Hepatic stellate cell (primary cell): ENCODE measurements around the gene RPGR.
A peak's percentile ranks its signal among the peaks of the same experiment; 100 is the strongest.

Source experiments
- DNase-seq: peaks from one replicate; pipeline ENCODE4 v3.0.0; 2011; ENCODE audit warnings: low spot score

The RPGR gene

DNA sequence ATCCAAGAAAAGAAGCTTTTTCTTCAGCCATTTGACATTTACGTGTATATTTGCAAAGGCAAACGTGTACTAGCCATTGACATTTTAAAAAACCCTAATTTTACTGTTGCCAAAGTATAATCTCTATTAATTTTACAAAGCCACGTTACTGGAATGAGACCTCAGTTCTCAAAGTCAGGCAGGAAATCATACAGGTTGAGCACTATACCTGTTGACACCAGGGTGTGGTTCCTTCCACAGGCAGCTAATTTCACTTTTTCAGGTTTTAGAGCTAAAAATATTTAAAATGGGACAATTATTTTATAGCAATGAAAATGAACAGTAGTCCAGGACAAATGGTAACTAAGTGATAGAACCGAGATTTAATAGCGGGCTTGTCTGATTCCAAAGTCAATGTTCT lies 6.5 kb downstream of the RPGR start:
- no peak for DNase-seq

DNA sequence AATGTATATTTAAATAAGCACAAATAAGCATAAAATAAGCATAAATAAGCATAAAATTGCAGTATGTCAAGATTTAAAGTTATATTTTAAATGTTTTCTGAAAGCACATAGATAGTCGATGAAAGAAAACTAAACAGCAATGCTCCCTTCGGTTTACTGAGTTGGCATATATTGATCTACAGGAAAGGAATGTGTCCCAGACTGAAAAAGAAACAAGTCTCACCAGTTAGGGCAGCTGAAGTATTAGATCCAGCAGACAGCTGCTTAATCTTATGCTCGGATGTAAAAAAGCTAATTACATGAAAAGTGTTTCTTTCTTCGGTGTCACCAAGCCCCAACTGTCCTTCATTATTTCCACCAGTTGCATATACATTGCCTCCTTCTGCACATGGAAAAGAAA lies 8.7 kb downstream of the RPGR start:
- no peak for DNase-seq

DNA sequence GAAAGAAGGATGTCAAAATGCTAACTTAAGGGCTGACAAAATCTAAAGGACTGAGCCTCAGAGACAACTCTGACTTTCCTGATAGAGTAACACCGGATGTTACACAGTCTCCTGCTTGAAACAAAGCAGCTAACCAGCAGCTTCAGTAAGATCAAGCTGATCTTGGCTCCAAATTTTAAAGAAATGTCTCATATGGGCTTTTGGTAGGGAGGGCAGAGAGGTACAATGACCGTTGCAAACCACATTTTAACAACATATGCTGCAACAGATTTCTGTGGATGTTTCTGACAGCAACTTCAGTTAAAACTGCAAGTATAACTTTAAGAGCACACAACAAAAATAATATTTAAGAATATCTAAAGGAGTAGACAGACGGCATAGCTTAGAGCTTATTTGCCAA lies 9.1 kb downstream of the RPGR start:
- DNase-seq = no peak

DNA sequence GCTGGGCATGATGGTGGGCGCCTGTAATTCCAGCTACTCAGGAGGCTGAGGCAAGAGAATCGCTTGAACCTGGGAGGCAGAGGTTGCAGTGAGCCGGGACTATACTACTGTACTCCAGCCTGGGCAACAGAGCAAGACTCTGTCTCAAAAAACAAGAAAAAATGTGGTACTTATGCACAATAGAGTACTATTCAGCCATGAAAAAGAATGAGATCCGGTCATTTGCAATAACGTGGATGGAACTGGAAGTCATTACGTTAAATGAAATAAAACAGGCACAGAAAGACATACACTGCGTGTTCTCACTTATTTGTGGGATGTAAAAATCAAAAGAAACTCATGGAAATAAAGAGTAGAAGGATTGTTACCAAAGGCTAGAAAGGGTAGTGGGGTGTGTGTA lies 12.1 kb downstream of the RPGR start:
- DNase-seq = no peak

DNA sequence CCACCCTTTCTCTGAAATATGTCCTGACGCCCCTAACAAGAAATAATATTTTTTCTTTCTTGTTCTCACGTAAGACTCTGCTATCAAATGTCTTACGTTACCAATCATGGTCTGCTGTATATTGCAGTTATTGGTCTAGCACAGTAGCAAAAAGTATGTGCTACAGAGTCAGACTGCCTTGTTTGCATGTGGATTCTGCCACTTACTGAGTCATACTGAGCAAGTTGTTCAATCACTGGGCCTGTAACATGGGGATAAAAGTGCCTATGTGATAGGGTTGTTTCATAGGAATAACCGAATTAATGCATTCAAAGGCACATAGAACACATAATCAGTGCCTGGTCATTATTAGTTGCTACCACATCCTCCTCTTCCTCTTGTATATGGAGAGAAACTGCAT lies 14.1 kb downstream of the RPGR start:
- DNase-seq = no peak

DNA sequence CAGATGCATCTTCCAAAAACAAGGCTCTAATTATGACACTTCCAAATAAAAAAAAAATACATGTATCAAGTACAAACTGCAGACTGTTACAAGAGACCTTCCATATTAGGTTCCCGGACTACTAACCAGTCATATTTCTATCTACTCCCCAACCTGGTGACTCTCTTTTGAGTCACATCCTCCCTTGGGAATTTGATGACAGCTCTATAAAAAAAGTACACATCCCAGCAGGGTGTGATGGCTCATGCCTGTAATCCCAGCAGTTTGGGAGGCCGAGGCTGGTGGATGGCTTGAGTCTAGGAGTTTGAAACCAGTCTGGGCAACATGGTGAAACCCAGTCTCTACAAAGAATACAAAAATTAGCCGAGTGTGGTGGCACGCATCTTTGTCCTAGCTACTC lies 14.9 kb downstream of the RPGR start:
- DNase-seq = no peak

DNA sequence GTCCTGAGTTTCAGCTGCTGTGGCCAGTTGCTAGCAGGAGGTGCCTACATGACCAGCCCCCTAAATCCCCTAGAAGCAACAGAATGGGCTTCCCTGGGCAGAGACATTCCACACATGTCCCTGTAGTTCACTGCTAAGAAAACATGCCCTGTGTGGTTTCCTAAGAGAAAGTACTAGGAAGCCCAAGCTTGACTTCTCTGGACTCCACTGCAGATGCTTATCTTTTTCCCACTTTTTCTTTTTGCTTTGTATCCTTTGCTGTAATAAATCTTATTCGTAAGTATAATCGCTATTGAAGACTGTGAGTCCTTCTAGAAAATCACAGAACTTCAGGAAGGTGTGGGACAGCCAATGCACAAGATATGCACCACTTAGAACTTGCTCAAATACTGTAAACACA lies 15.6 kb downstream of the RPGR start:
- no peak for DNase-seq

DNA sequence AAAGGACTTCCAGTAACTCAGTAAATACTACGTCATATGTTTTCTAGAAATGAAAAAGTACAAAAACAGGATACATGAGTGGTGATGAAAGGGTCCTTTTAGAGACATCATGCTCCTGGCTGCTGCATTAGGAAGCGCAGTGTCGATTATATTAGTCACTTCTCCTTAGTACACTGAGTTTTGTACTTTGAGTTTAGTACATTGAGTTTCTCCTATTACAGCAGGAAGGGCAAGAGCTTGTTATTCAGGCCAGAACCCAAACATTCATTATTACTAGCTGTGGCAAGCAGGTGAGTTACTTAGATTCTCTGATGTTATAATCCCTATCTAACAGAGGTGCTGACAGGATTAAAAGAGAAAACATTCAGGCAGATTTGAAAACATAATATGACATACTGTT lies 21.3 kb downstream of the RPGR start:
- no peak for DNase-seq

DNA sequence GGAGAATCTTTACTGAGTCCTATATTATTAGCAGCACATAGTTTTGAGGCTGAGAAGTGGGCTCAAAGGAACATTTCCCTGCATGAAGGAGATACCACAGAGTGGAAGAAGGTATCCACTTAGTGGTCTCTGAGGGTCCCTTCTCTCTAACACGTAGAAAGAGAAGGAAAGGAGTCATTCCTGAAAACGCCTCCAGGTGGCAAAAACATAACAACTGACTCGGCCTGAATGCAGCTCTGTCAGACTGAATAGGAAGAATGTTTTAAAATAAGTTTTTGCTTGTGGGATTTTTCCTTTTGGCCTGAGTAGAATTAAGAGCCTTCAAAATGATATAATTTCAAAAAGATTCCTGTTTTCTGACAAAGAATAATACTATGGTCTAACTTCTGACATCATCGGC lies 23.3 kb downstream of the RPGR start:
- DNase-seq = no peak

DNA sequence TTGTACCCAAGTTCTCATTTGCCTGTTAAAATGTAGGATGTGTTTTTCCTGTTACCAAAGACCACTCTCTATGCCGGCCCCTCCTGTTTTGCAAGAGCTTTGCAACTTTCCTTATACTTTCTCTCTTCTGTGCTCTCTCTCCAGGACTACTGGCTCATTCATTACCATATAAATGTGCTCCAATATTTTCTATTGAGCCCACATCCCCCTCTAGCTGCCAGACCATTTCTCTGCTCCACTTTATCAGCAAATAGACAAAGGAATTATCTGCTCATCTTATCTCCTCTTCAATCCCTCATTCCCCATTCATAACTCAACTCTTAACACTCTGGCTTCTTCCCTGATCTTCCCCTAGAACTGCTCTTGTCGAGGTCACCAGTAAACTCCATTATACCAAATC lies 33.6 kb downstream of the RPGR start:
- no peak for DNase-seq

DNA sequence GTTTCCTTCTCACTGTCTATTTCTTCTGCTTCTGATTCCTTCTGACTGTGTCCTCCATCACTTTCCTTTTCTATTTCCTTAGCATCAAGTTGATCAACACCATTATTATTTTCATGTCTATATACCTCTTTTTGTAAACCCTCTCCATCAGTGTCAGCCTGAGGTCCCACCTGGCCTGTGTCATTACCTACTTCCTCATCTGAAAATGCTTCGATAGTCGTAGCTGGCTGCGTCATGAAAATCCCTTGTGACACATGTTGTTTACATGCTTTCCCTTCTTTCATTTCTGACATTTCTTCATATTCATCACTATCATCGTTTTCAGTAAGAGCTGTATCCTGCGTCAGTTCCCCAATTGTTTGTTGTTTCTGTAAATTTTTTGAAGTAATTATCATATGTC lies 39.6 kb downstream of the RPGR start:
- DNase-seq = no peak

DNA sequence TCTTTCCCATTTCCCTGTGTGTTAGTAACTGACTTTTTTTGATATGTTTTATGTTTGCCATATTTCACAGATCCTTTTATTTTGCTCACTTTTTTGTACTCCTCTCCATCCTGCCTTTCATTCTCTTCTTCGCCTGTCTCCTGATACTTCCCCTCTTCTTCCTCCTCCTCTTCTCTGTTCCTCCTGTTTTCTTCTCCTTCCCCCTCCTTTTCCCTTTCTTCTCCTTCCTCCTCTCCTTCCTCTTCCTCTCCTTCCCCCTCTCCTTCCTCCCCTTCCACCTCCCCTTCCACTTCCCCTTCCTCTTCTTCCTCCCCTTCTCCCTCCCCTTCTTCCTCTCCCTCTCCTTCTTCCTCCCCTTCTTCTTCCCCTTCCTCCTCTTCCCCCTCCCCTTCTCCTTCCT lies 41.7 kb downstream of the RPGR start:
- DNase-seq = no peak

DNA sequence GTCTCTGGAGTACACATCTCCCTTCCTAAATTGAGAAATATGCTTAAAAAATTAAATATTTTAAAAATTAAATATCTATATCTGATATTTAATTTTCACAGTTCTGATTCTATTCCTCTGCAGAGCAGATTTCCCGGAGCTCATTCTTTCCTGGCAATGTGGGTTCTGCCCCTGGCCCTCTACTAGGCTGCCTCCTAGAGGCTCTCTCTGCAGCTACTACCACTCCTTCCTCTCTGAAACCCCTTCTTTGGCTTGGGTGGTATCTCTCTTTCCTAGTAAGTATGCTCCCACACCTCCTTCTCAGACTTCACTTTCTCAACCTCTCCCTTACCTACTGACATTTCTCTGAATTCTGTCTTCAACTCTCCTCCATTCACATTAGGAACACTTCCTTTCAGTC lies 45.3 kb downstream of the RPGR start:
- no peak for DNase-seq

DNA sequence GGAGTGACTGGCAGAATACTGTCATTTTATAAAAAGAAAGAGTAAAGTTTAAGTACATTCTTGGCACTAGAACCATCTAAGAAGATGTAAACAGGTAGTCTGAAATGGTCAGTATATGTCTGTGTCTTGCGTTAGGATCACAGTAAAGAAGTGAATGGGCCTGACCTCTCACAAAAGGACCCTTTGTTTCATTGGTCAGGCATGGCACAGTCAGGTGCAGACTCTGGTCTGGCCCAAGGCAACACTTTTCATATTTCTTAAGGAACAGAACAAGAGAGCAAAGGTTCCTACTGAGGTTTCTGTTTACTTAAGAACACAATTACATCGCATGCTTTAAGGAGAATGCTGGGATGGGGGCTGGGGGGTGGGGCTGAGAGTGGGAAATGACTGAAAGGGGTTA lies 48.1 kb downstream of the RPGR start:
- DNase-seq = no peak

DNA sequence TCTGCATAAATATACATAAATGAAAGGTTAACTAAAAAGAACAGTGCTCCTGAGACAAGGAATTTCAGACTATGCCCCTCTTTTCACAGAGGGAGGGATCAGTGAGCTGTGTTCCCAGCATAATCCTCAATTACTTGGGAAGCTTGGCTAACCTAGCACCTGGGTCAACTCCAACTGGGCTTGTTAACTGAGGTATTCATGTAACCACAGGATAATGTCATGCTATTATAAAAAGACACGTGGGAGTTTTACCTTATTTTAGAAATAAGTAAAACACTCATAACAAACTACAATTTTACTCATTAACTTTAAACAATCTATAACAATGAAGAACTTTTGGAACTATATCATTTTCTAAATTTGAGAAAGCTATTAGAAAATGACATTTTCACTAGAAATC lies 48.6 kb downstream of the RPGR start:
- no peak for DNase-seq

DNA sequence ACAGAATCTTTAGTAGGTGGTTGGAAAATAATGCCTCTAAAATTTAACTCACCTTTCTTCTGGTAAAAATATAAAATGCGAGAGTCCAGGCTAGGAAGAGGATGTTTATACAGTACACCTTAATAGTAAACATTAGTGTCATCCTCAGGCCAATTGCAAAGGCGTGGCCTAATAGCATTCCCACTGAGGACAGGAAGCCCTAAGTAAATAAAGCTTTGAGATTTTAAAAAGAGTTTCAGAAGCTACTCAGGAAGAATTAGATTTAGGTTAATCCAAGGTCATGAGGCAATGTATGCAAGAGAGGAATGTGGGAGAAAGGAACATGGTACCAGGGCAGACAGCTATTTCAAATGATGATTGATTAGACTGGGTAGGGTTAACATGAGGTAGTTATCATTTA lies 49.5 kb downstream of the RPGR start:
- no peak for DNase-seq

DNA sequence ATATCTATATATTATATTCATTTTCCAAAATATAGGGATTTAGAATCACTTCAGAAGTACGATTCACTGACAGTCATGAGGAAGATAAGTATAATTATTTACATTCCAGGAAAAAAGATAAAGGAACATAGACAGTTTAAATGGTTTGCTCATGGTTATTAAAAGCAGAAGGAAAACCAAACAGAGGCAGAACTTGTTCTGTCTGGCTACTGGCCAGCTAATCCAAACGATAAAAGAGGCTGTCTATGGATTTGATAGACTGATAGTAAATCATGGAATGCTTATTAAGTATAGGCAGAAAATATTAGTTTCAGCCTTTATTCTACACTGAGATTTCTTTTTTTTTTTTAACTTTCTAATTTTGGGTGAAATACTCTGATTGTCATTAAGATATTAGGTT lies 50.2 kb downstream of the RPGR start:
- no peak for DNase-seq

DNA sequence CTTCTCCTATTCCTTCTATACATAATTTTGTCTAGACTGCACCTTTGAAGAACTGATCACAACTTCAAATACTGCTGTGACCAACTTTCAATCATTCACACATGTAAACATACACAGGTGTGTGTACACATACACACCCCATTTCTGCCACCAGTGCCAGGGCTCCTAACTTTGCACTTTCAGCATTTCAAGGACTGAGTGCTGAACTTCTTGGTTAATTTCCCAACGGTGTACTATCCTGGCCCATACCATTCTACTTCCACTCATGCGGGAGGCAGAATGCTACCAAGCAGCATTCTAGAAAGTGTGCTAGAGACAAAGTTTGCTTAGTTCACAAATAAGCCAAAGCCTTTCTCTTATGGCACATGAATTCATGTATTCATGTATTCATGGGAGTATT lies 51.2 kb downstream of the RPGR start:
- DNase-seq = no peak

DNA sequence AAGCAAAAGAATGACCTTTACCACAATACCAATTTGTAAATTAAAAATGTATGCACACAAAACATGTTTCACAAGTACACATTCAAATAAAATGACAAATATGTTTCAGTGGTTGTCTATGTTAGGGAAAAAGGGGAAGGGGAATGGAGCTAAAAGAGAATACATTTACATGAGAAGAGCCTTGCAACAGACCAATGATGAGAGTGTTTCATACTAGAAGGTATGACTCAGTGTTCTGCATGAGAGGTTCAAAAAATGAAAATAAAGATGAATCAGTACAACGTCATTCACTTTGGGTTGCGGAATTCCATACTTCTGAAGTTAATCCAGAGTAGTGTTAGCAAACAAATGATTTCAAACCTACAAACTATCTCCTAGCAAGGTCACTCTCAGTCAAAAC lies 51.7 kb downstream of the RPGR start:
- peak; percentile 24 for DNase-seq

DNA sequence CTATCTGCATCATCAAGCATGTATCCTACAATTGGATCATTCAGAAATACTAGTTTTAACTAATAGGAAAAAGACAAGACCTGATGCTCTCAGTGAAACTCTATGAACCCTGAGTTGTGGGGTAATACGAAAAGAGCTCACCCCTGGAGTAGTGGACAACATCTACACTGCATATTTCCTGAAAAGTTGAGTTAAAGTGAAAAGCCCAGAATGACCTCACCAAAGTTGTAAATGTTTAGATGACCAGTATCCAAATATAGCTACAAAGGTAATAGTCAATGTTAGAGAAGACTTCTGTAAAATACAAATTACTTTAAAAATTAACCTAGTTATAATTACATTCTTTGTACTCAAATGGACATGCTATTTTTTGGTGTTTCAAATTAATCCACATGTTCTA lies 53.9 kb downstream of the RPGR start:
- DNase-seq = no peak

DNA sequence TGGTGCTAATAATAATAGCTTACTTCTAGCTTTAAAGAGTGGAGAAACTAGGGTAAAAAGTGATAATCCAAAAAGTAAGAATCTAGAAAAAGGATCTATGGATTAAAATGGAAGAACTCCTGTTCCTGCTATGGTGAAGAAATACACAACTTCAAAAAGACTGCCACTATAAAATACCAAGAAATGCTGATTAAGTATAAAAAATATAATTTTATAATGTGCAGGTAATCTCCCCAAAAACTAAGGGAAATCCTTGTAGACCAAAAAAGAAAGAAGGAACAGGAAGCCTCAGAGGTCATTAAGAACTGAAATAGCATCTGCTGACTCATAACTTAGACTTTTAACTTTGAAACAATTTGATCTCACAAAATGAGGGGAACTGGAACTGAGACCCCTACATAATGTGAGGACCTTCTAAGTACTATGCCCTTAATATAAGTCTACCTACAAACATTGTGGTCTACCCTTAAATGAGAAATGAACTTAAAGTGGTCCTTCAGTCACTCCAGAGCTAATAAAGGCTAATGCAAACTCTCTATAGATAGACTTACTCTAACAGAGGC lies 56.1 kb downstream of the RPGR start:
- DNase-seq = no peak

DNA sequence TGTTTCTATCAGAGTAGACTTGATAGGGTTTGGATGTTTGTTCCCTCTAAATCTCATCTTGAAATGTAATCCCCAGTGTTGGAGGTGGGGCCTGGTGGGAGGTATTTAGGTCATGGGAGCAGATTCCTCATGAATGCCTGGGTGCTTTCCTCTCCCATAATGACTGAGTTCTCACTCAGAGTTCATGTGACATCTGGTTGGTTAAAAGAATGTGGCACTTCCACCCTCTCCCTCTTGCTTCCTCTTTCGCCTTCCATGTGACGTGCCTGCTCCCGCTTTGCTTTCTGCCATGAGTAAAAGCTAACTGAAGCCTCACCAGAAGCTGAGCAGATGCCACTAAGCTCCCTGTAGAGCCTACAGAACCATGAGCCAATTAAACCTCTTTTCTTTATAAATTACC lies 59.3 kb downstream of the RPGR start:
- no peak for DNase-seq

DNA sequence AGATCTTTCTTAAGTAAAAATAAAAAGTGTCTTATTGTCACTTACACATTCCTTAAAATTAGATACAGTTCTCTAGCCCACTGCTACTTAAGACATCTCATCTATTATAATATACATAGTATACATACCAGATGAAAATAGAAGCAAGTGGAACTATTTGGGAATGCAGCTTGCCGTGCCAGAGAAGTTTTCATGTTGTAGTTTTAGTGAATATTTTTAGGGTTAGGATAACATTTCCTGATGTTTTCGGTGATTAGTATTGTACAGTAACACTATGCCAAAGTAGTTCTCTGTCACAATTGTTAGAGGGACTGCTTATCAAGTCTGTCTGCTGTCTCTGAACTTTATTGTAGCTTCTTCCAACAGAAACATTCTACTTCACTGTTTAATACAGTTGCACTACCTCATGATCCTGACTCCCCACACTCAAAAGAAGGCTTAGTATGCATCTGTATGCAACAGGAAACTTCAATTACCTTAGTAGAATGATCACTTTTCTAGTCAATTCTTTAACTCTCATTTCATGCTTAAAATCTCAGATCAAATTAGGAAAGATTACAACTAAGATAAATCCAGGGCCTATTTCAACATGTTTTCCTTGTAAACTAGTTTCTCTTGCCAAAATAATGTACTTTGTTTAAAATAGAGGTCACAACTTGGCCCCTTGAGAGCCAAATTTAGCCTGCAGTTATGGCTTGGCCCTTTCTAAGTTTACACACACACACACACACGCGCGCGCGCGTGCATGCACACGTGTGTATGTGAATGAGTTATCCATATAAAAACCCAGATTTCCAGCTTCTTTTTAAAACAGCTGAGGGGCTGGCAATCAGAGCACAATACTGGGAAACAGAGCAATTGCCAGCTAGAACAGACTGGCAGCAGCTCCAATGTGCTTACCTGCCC lies 64.3 kb downstream of the RPGR start:
- DNase-seq = peak; percentile 32

DNA sequence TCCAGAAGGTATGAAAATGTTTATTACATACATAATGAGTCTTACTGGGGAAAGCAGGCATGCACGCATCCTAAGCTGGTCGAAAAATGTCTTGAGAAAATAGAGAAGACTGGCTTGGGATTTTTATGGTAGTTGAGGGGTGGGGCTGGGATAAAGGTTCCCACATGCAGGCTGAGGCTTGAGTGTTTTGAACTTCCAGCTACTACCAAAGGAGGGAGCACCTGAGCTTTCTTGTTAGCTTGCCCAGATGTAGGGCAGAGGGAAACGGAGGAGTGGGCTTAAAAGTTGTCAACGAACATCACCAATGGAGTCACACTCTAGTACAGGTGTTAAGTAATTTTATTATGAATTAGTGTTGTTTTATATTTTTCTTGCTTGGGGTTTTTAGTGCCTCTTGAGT lies 67.1 kb downstream of the RPGR start:
- no peak for DNase-seq
